Neural crest cell (in vitro differentiated cells): ENCODE data around the gene KCP. TPM values are rescaled to one million over a fixed set of nuclear protein-coding genes. Genes with fewer than 3 reads are reported as not detected.

Source experiments
- DNase-seq: peaks from one replicate; pipeline ENCODE4 v3.0.0; 2021; ENCODE audit warnings: low read depth, mixed read lengths, low spot score
- H3K27ac Mint-ChIP-seq: one replicate; pipeline ENCODE4 v1.8.0; 2021; ENCODE audit warnings: mild to moderate bottlenecking, mixed read lengths; ENCODE audit not compliant: unreplicated experiment
- H3K27me3 Mint-ChIP-seq: 2 replicates; pipeline ENCODE4 v1.8.0; 2021; ENCODE audit warnings: low read depth, mild to moderate bottlenecking, mixed read lengths
- H3K36me3 Mint-ChIP-seq: 2 replicates; pipeline ENCODE4 v1.8.0; 2021; ENCODE audit warnings: low read depth, mild to moderate bottlenecking, mixed read lengths
- H3K4me1 Mint-ChIP-seq: 2 replicates; pipeline ENCODE4 v1.8.0; 2021; ENCODE audit warnings: mixed read lengths
- H3K4me3 Mint-ChIP-seq: one replicate; pipeline ENCODE4 v1.8.0; 2021; ENCODE audit warnings: mild to moderate bottlenecking, mixed read lengths
- H3K9me3 Mint-ChIP-seq: 2 replicates; pipeline ENCODE4 v1.8.0; 2021; ENCODE audit warnings: mixed read lengths
- total RNA-seq: library from RNA; stranded (reverse); gene quantifications from 2 replicates; pipeline ENCODE4 v1.2.1, GENCODE V29; 2021
- TF ChIP-seq, protein P1 (sequence below): fragments of 200-600 bp; sonication (generic); conservative IDR thresholded peaks from 2 replicates; pipeline ENCODE4 v1.5.0; 2021; ENCODE audit warnings: antibody characterized with exemption, mild to moderate bottlenecking

The KCP gene
- total RNA-seq, 1 donor from 2014 or later: 2.9 TPM

DNA sequence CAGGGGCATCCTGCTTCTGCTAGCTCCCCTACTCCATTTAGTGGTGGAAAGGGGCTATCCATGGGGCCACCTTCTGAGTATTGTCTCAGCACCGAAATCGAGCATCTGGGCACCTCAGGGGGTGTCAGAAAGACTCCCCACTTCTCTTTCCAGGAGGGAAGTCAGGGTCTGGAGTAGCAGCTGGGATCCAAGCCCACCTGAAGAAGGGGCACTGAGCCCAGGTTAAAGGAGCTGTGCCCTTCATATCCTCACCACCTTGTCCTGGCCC, 77.7 kb downstream of the KCP start:
- H3K27ac Mint-ChIP-seq: no peak overlapping the region
- peaks cover 42% of the 10 kb centered on the region for H3K27me3 Mint-ChIP-seq
- H3K36me3 Mint-ChIP-seq: no peaks in the 10 kb centered on the region
- H3K9me3 Mint-ChIP-seq: no peaks in the 10 kb centered on the region
- no peak for DNase-seq
- TF ChIP-seq, protein P1, sequence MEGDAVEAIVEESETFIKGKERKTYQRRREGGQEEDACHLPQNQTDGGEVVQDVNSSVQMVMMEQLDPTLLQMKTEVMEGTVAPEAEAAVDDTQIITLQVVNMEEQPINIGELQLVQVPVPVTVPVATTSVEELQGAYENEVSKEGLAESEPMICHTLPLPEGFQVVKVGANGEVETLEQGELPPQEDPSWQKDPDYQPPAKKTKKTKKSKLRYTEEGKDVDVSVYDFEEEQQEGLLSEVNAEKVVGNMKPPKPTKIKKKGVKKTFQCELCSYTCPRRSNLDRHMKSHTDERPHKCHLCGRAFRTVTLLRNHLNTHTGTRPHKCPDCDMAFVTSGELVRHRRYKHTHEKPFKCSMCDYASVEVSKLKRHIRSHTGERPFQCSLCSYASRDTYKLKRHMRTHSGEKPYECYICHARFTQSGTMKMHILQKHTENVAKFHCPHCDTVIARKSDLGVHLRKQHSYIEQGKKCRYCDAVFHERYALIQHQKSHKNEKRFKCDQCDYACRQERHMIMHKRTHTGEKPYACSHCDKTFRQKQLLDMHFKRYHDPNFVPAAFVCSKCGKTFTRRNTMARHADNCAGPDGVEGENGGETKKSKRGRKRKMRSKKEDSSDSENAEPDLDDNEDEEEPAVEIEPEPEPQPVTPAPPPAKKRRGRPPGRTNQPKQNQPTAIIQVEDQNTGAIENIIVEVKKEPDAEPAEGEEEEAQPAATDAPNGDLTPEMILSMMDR: no peak
- H3K4me3 Mint-ChIP-seq: no peak overlapping the region
- H3K4me1 Mint-ChIP-seq: peaks cover 21% of the 10 kb centered on the region

DNA sequence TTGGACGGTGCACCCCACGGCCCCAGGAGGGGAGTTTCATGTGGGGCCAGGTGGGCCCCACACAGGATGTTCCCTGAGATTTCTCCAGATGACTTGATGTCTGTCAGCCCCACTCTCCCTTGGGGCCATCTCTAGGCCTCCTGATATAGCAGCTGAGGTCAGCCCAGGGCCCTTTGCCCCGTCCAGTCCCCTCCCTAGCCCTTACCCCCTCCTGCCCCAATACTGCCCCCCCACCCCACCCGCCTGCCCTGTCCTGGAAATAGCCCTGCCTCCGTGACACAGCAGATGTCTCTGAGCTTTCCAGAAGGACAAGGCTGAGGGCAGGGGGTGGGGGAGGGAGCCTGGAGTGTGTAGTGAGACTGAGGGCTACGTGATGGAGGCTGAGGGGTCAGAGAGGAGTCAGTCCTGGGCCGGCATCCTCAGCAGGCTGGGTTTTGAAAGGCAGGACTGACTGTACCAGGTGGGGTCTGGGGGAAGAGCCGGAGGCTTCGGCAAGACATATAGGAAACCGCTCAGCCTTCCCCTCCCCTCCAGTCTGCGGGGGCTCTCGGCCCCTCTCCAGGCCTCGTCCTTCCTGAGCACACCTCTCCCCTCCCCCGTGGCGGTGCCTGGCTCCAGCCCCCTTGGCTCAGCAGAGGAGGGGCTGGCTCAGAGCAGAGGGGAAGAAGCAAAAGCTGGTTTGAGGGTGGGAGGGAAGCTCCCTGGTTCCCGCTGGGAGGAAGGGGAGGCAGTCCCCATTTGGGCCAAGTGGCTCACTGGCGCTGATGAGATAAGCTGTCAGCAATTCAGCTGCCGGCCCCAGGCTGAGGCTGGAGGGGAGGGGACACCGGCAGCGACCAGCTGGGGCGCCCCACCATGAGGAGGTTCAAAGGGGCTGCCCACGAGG, 78.3 kb downstream of the KCP start:
- Mint-ChIP-seq H3K27me3 (peaks cover 42% of the 10 kb centered on the region), H3K27ac (no peak overlapping the region), H3K36me3 (no peaks in the 10 kb centered on the region), H3K9me3 (no peaks in the 10 kb centered on the region), H3K4me3 (peak overlapping the region; percentile 71), H3K4me1 (peaks cover 24% of the 10 kb centered on the region)
- no peak for DNase-seq
- TF ChIP-seq, protein P1: no peak

DNA sequence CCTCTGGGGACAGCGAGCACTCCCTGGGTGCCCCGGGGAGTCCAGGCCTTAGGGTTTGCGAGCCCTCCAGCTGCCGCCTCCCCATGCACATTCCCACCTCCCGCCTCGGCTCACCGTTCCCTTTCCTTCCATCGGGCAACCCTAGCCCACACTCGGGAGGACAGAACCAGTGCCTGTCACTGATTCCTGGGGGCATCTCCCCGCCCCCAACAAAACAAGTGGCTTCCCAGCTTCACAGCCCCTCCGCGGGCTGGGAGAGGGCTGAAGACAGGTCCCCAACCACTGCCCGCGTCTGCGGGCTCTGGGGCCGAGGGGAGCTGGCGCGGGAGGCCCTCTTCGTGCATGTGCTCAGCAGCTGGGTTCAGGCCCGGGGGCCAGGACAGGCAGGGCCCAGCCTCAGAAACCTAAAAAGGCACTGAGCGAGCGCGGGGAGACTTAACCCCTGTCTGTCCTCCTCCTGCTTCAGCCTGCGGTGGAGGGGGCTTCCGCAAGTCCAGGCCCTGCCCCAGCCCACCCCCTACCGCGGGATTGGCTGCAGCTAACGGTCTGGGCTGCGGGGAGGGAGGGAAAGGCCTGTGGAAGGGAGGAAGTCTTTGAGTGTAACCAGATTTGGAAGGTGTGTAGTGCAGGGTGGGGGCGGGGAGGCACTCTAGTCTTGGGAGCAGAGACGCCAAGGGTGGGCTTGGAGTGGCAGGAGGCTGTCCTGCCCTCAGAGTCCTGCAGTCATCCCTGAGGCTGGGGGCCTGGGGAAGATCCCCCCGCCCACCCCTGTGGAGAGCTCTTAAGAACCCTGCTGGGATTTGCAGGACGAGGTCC, 79.1 kb downstream of the KCP start:
- TF ChIP-seq, protein P1: no peak
- peak; percentile 32 for DNase-seq
- no peak overlapping the region for H3K27ac Mint-ChIP-seq

DNA sequence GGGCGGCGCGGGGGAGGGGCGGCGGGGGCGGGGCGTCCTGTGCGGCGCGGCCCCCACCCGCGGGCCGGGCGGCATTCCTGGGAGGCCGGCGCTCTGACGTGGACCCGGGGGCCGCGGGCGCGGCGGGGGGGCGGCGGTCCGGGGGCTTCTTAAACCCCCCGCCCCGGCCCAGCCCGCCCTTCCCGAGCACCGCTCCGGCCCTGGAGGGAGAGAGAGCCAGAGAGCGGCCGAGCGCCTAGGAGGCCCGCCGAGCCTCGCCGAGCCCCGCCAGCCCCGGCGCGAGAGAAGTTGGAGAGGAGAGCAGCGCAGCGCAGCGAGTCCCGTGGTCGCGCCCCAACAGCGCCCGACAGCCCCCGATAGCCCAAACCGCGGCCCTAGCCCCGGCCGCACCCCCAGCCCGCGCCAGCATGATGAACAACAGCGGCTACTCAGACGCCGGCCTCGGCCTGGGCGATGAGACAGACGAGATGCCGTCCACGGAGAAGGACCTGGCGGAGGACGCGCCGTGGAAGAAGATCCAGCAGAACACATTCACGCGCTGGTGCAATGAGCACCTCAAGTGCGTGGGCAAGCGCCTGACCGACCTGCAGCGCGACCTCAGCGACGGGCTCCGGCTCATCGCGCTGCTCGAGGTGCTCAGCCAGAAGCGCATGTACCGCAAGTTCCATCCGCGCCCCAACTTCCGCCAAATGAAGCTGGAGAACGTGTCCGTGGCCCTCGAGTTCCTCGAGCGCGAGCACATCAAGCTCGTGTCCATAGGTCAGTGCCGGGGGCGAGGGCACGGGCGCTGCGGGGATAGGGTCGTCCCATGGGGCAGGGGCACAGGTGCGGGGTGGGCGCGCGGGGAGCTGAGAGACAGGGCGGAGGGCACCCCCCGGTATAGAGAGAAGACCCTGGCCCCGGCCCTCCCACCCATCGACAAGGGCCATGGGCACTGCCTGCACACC, 80.0 kb downstream of the KCP start, which contains the start of gene FLNC:
Gene FLNC, plus strand, starts transcription at position 176 of the 947 bp plus-strand sequence. Its CDS starts 232 bp downstream, at position 408.
- peaks cover 24% of the 10 kb centered on the region for H3K4me1 Mint-ChIP-seq
- TF ChIP-seq, protein P1: no peak
- H3K27me3 Mint-ChIP-seq: peaks cover 42% of the 10 kb centered on the region
- H3K27ac Mint-ChIP-seq: no peak within 1 kb of the TSS
- H3K9me3 Mint-ChIP-seq: no peaks in the 10 kb centered on the region
- DNase-seq: peak; percentile 34
- H3K36me3 Mint-ChIP-seq: no peaks in the 10 kb centered on the region
- H3K4me3 Mint-ChIP-seq: peak within 1 kb of the TSS; percentile 77

More for the DNA sequence above, 79.1 kb downstream of the KCP start:
- Mint-ChIP-seq H3K9me3 (no peaks in the 10 kb centered on the region), H3K36me3 (no peaks in the 10 kb centered on the region), H3K4me1 (peaks cover 24% of the 10 kb centered on the region), H3K4me3 (peak overlapping the region; percentile 65), H3K27me3 (peaks cover 42% of the 10 kb centered on the region)
